Mucosa of stomach (tissue), 1 donor: Measurements from ENCODE around the gene RANBP17.

ENCODE experiments used
- H3K27me3 ChIP-seq: one replicate; pipeline ENCODE4 v1.7.0; 2013; ENCODE audit warnings: mild to moderate bottlenecking, low read length; ENCODE audit not compliant: control insufficient read depth, insufficient read depth
- H3K36me3 ChIP-seq: one replicate; pipeline ENCODE4 v1.7.0; 2013; ENCODE audit warnings: low read length; ENCODE audit not compliant: control insufficient read depth, insufficient read depth
- H3K4me1 ChIP-seq: one replicate; pipeline ENCODE4 v1.7.0; 2013; ENCODE audit warnings: mild to moderate bottlenecking, low read length; ENCODE audit not compliant: control insufficient read depth, insufficient read depth
- H3K4me3 ChIP-seq: one replicate; pipeline ENCODE4 v1.7.0; 2013; ENCODE audit warnings: low read length
- H3K9ac ChIP-seq: one replicate; pipeline ENCODE4 v1.7.0; 2013; ENCODE audit warnings: mild to moderate bottlenecking, low read length, moderate library complexity
- H3K9me3 ChIP-seq: one replicate; pipeline ENCODE4 v1.7.0; 2013; ENCODE audit warnings: mild to moderate bottlenecking, low read length, moderate library complexity; ENCODE audit not compliant: control insufficient read depth
- donor health status: Pancreatic carcinoma.

RANBP17 gene

DNA sequence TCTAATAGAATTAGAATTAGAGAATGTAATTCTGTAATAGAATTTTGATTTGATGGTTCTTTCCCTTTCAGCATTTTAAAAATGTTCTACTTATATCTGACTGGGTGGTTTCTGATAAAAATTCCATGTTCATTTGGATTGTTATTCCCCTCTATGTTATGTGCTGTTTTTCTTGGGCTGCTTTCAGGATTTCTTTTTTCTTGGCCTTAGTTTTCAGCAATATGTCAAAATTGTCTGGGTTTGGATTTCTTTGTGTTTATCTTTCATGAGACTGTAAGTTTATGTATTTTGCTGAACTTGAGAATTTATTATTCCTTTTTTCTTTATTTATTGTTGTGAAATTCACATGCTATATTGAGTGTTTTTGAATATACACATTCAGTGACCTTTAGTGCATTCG lies 189.1 kb downstream of the RANBP17 start:
- Histone ChIP-seq H3K9me3 (no peaks in the 10 kb centered on the region), H3K36me3 (no peaks in the 10 kb centered on the region), H3K4me3 (no peak overlapping the region), H3K27me3 (no peaks in the 10 kb centered on the region), H3K9ac (no peak overlapping the region), H3K4me1 (no peaks in the 10 kb centered on the region)

DNA sequence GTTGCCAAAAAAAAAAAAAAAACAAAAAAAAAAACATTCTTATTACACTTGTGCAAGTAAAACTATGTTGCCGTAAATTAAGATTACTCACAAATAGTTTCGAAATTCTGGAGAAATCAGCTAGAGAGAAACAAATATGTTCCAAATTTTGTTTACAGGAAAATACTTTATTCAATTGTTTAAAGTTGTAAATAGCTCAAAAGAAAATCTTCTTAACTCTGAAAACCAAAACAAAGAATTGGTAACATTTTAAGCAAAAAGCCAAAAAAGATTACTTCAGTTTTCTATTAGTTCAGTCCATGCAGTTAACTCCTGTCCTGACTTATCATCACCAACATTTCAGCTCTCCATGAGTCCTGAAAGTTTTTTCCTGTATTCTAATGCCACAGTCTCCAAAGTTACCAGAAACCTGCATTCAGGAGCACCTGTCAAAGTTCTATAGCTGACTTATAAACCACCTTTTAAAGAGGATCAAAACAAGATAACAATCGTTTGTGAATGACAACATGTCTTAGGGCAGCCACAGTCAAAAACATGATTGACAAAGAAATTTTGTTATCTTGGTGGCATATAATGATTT lies 194.1 kb downstream of the RANBP17 start:
- Histone ChIP-seq H3K4me1 (no peaks in the 10 kb centered on the region), H3K4me3 (no peak overlapping the region), H3K9me3 (no peaks in the 10 kb centered on the region), H3K27me3 (no peaks in the 10 kb centered on the region), H3K36me3 (no peaks in the 10 kb centered on the region), H3K9ac (no peak overlapping the region)

DNA sequence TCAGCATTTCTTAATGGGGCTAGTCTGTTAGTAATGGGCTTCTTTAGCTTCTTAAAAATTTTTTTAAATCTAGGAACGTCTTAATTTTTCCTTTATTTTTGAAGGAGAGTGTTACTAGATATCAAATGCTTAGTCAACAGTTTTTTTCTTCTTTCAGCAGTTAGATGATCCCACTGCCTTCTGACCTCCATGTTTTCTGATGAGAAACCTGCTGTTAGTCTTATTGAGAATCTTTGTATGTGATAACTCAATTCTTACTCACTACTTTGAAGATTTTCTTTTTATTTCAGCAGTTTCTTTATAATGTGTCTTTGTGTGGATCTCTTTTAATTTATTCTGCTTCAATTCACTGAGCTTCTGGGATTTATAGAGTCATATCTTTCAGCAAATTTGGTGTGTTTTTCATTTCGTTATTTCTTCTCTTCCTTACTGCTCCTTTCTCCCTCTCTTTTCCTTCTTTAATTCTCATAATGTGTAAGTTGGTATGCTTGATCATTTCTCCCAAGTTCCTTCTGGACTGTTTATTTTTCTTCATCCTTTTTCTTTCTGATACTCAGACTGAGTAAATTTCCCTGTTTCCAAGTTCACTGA lies 205.8 kb downstream of the RANBP17 start:
- Histone ChIP-seq H3K4me3 (no peak overlapping the region), H3K9me3 (no peaks in the 10 kb centered on the region), H3K27me3 (no peaks in the 10 kb centered on the region), H3K9ac (no peak overlapping the region), H3K4me1 (no peaks in the 10 kb centered on the region), H3K36me3 (no peaks in the 10 kb centered on the region)

DNA sequence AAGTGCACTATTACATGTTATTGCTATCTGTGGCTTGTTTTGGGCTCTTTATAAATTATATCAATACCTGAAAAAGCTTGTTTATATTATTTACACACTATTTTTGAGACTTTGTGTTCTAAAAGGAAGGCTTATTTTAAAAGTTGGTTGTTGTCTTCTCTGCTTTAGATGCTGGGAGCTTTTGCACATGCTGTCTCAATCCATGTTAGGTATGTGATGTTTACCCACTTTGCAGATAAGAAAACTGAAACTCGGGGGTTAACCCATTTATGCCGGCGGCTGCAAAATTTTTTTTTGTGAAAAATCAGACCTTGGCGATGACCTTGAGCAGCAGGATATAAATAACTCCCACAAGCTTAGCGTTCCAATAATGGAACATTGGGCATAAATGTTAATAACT lies 212.9 kb downstream of the RANBP17 start:
- no peaks in the 10 kb centered on the region for H3K36me3 ChIP-seq
- no peaks in the 10 kb centered on the region for H3K4me1 ChIP-seq
- H3K9me3 ChIP-seq, result no peaks in the 10 kb centered on the region
- no peak overlapping the region for H3K9ac ChIP-seq
- no peaks in the 10 kb centered on the region for H3K27me3 ChIP-seq
- no peak overlapping the region for H3K4me3 ChIP-seq

DNA sequence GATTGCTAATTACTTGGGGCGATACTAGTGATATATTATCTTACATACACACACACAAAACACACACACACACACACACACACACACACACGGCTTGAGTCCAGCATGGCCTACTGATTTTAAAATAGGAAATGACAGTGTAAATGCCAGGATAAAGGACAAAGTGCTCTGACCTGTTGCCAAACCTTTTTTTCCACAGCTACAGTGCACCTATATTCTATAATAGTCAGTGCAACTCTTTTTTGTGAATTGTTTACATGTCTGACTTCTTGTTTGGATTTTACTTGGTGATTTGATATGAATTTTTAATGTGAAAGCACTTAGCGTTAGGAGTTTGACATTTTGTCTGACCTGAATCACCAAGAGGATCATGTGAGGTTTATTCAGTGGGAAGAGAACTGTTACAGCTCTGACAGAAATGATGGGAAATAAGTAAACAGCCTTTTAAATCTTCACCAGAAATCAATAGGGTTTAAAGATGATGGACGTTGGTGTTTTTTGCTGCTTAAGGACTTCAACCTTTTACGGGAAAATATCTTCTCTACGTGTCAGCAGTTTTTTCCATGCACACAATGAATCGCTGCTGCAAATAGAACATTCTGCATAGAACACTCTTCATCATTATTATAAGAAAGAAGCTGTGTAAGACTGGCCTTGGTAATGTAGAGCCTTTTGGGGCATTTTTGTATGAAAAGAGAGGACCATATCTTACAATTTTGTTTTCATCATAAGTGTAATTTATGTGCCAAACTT lies 218.5 kb downstream of the RANBP17 start:
- Histone ChIP-seq H3K9me3 (no peaks in the 10 kb centered on the region), H3K27me3 (no peaks in the 10 kb centered on the region), H3K4me3 (no peak overlapping the region), H3K36me3 (no peaks in the 10 kb centered on the region), H3K9ac (no peak overlapping the region), H3K4me1 (no peaks in the 10 kb centered on the region)

DNA sequence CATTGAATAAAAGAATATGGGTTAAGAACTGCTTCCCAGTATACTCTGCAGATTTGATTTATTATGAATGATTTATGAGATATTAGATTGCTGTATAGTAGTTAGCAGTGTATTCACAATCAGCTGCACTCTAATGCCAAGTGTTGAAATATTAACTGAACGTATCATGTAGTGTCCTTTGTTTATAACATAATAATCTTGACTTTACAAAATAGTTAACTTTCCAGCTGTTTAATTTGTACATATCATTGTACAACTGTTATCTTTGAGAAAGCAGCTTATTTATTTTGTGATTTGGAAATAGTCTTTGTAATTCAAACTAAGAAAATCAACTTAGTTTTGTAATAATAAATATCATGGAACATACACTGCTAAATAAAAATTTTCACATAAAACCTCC lies 219.5 kb downstream of the RANBP17 start:
- Histone ChIP-seq H3K36me3 (no peaks in the 10 kb centered on the region), H3K9me3 (no peaks in the 10 kb centered on the region), H3K4me3 (no peak overlapping the region), H3K9ac (no peak overlapping the region), H3K4me1 (no peaks in the 10 kb centered on the region), H3K27me3 (no peaks in the 10 kb centered on the region)

DNA sequence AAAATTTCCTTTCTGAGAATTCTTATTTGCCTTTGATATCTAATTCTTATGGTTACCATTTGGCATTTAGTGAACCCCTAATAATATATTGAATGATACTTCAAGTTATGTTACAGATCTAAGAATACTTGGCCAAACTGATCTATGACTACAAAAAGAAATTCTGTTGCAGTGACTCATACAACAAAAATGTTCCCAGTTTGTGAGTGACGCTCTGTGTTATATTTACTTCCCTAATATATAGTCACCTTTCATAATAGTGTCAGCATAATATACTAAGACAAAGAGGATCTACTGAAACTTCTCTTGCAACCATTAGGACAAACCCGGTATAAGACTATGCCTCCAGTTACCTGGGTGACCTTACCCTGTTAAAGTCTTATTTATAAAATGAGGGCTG lies 230.4 kb downstream of the RANBP17 start:
- Histone ChIP-seq H3K9ac (no peak overlapping the region), H3K4me3 (no peak overlapping the region), H3K9me3 (no peaks in the 10 kb centered on the region), H3K4me1 (no peaks in the 10 kb centered on the region), H3K36me3 (no peaks in the 10 kb centered on the region), H3K27me3 (no peaks in the 10 kb centered on the region)

DNA sequence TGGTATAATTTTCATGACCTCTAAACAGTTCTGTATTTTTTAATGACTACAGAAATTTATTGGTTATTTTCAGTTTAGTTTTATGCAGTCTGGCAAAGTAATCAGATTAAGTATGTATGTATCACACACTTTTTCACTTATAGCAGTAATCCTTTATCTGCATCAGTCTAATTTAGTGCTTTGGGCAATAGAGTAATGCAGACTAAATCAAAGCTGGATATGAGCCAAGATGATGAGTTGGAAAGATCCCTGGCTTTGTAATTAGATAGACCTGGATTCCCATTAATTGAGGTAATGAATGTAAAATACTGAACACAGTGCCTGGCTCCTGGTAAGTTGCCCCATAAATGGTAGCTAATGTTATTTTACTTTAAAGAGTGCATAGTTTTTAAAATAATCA lies 231.8 kb downstream of the RANBP17 start:
- H3K4me1 ChIP-seq, result no peaks in the 10 kb centered on the region
- H3K4me3 ChIP-seq, result no peak overlapping the region
- no peak overlapping the region for H3K9ac ChIP-seq

DNA sequence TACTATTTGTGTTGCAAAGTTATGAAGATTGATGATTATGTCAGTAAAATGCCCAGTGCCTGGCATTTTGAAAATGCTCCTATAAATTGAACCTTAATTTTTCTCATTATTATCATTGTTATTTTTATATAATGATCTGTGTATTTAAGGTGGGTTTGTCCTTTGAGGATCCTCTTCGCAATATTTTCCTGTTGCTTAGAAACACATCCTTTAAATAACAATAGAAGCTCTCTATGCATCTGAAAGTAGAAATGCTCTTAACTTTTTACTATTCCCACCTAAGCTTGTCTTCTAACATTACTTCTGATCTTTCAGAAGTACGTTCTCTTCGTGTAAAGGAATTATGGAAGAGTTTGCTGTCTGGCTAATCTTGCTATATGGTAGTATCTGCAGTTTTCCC lies 232.5 kb downstream of the RANBP17 start:
- Histone ChIP-seq H3K9ac (no peak overlapping the region), H3K4me1 (no peaks in the 10 kb centered on the region), H3K36me3 (no peaks in the 10 kb centered on the region), H3K4me3 (no peak overlapping the region), H3K9me3 (no peaks in the 10 kb centered on the region), H3K27me3 (no peaks in the 10 kb centered on the region)

More for the DNA sequence above, 231.8 kb downstream of the RANBP17 start:
- Histone ChIP-seq H3K27me3 (no peaks in the 10 kb centered on the region), H3K9me3 (no peaks in the 10 kb centered on the region), H3K36me3 (no peaks in the 10 kb centered on the region)

DNA sequence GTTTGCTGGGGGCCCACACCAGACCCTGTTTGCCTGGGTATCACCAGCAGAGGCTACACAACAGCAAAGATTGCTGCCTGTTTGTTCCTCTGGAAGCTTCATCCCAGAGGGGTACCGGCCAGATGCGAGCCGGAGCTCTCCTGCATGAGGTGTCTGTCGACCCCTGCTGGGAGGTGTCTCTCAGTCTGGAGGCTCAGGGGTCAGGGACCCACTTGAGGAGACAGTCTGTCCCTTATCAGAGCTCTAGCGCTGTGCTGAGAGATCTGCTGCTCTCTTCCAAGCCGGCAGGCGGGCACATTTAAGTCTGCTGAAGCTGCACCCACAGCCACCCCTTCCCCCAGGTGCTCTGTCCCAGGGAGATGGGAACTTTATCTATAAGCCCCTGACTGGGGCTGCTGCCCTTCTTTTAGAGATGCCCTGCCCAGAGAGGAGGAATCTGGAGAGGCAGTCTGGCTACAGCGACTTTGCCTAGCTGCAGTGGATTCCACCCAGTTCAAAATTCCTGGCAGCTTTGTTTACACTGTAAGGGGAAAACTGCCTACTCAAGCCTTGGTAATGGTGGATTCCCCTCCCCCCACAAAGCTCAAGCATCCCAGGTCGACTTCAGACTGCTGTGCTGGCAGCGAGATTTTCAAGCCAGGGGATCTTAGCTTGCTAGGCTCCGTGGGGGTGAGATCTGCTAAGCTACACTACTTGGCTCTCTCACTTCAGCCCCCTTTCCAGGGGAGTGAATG lies 241.2 kb downstream of the RANBP17 start:
- no peaks in the 10 kb centered on the region for H3K9me3 ChIP-seq
- no peaks in the 10 kb centered on the region for H3K36me3 ChIP-seq
- H3K9ac ChIP-seq, result no peak overlapping the region
- H3K27me3 ChIP-seq, result no peaks in the 10 kb centered on the region
- no peaks in the 10 kb centered on the region for H3K4me1 ChIP-seq
- H3K4me3 ChIP-seq, result no peak overlapping the region

DNA sequence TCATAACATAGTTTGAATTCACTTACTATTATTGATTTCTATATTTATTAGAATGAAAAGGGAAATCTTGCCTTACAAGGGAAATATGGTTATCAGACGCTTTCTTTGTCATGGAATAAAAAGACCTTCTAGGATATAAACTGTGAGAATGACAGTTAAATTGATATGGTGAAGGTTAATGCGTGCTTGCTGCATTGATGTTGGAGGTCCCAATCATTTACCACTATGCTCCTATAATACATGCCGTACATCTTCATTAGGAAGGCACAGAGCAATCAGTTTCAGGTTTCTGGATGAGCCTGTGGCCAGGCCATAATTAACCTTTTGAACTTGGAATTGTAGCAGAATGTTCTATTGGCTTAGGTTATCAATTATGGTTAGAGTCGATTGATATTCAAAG lies 245.9 kb downstream of the RANBP17 start:
- Histone ChIP-seq H3K9me3 (no peaks in the 10 kb centered on the region), H3K9ac (no peak overlapping the region)

DNA sequence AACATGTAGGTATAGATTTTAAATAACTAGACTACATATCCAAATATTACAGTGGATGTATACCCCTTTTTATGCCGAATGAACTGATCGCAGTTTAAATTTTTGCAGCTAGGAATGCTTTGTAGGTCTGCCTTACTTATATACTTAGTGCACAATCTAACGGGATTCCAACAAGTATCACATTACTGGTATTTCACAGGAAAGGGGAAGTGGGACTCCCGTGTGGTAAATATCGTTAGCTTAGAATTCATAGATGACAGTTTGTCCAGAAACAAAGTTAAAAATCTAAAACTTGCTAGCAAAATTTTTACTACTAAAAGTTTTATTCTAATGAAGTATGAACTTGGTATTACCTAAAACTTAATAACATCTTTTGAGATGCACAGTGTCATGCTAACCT lies 253.7 kb downstream of the RANBP17 start:
- H3K4me3 ChIP-seq, result no peak overlapping the region
- no peaks in the 10 kb centered on the region for H3K36me3 ChIP-seq
- no peaks in the 10 kb centered on the region for H3K9me3 ChIP-seq
- no peaks in the 10 kb centered on the region for H3K4me1 ChIP-seq
- H3K27me3 ChIP-seq, result no peaks in the 10 kb centered on the region
- H3K9ac ChIP-seq, result no peak overlapping the region

More for the DNA sequence above, 245.9 kb downstream of the RANBP17 start:
- Histone ChIP-seq H3K4me1 (no peaks in the 10 kb centered on the region), H3K27me3 (no peaks in the 10 kb centered on the region), H3K36me3 (no peaks in the 10 kb centered on the region), H3K4me3 (no peak overlapping the region)
